Calu3 (cell line): ENCODE results near the gene MRPL54. TPM values are rescaled to one million over a fixed set of nuclear protein-coding genes. Genes with fewer than 3 reads are reported as not detected.

ENCODE experiments used
- BruUV-seq: library from RNA; stranded (reverse); fragments of 400-500 nt; replicated peaks from 2 replicates; lab custom pipeline; 2021; lab: Mats Ljungman, UMichigan
- CTCF ChIA-PET: fragments of 300-600 bp; sonication (Branson Sonifier 250); formaldehyde crosslinking; loops from one replicate; lab custom pipeline; 2022; ENCODE audit warnings: antibody characterized with exemption; lab: Charles Lee
- DNase-seq: peaks from one replicate; pipeline ENCODE4 v3.0.0; 2022
- H3K27ac Mint-ChIP-seq: one replicate; pipeline ENCODE4 v1.8.0; 2022; ENCODE audit warnings: mixed read lengths; ENCODE audit not compliant: unreplicated experiment
- H3K27me3 Mint-ChIP-seq: one replicate; pipeline ENCODE4 v1.8.0; 2022; ENCODE audit warnings: mixed read lengths; ENCODE audit not compliant: unreplicated experiment
- H3K36me3 Mint-ChIP-seq: one replicate; pipeline ENCODE4 v1.8.0; 2022; ENCODE audit warnings: mild to moderate bottlenecking, moderate library complexity, mixed read lengths; ENCODE audit not compliant: insufficient read depth, unreplicated experiment
- H3K4me1 Mint-ChIP-seq: one replicate; pipeline ENCODE4 v1.8.0; 2022; ENCODE audit warnings: mild to moderate bottlenecking, low read depth, mixed read lengths; ENCODE audit not compliant: unreplicated experiment
- H3K4me3 Mint-ChIP-seq: one replicate; pipeline ENCODE4 v1.8.0; 2022; ENCODE audit warnings: mild to moderate bottlenecking, low read depth, moderate library complexity, mixed read lengths; ENCODE audit not compliant: unreplicated experiment
- H3K9me3 Mint-ChIP-seq: one replicate; pipeline ENCODE4 v1.8.0; 2022; ENCODE audit warnings: low read depth, mixed read lengths; ENCODE audit not compliant: unreplicated experiment
- CTCF ChIP-seq: fragments of 200-600 bp; IDR thresholded peaks from one replicate; pipeline ENCODE4 v1.8.0; 2022; ENCODE audit warnings: antibody characterized with exemption; ENCODE audit not compliant: unreplicated experiment
- intact Hi-C: fragments of 100-400 bp; cut with micrococcal nuclease; formaldehyde crosslinking; loops from one replicate; pipeline ENCODE4 v1.10.0; 2022; ENCODE audit not compliant: unreplicated experiment
- total RNA-seq: library from RNA; stranded (reverse); gene quantifications from 2 replicates; pipeline ENCODE4 v1.2.3, GENCODE V29; 2022

MRPL54 gene
- total RNA-seq, 1 experiment from 2014 or later, result 26.1 TPM

GRCh38 chr19:3745363-3746045 is 17.0 kb upstream of the MRPL54 start:
- CTCF ChIA-PET, result no interaction called here
- intact Hi-C loops, result no loop called here
- peaks cover 45% of the 10 kb centered on the region for H3K36me3 Mint-ChIP-seq
- TF ChIP-seq CTCF, result no peak
- H3K27me3 Mint-ChIP-seq, result no peaks in the 10 kb centered on the region
- no peak overlapping the region for H3K27ac Mint-ChIP-seq
- BruUV-seq, result no TSS peak
- no peaks in the 10 kb centered on the region for H3K4me1 Mint-ChIP-seq
- no peaks in the 10 kb centered on the region for H3K9me3 Mint-ChIP-seq
- DNase-seq, result no peak
- no peak overlapping the region for H3K4me3 Mint-ChIP-seq

- H3K36me3 Mint-ChIP-seq, result peaks cover 50% of the 10 kb centered on the region
- H3K27ac Mint-ChIP-seq, result no peak overlapping the region
- H3K4me1 Mint-ChIP-seq, result no peaks in the 10 kb centered on the region
- intact Hi-C loops, result no loop called here
- BruUV-seq, result no TSS peak
- TF ChIP-seq CTCF, result no peak
- CTCF ChIA-PET, result no interaction called here
- no peak for DNase-seq
- no peaks in the 10 kb centered on the region for H3K9me3 Mint-ChIP-seq
- no peaks in the 10 kb centered on the region for H3K27me3 Mint-ChIP-seq
- H3K4me3 Mint-ChIP-seq, result no peak overlapping the region
These were observed 16.0 kb upstream of the MRPL54 start for GRCh38 chr19:3746371-3747056.

GRCh38 chr19:3748965-3749364 is 13.5 kb upstream of the MRPL54 start:
- CTCF ChIA-PET, result interaction anchor here (0.6 kb wide), 1 partner anchor 261 kb away, joined by 3 read pairs; no protein-coding TSS in a partner anchor
- H3K4me1 Mint-ChIP-seq, result no peaks in the 10 kb centered on the region
- no peak overlapping the region for H3K4me3 Mint-ChIP-seq
- peaks cover 46% of the 10 kb centered on the region for H3K36me3 Mint-ChIP-seq
- H3K27me3 Mint-ChIP-seq, result no peaks in the 10 kb centered on the region
- TF ChIP-seq CTCF, result no peak
- H3K9me3 Mint-ChIP-seq, result no peaks in the 10 kb centered on the region
- no TSS peak for BruUV-seq
- intact Hi-C loops, result no loop called here
- no peak overlapping the region for H3K27ac Mint-ChIP-seq
- no peak for DNase-seq

DNA sequence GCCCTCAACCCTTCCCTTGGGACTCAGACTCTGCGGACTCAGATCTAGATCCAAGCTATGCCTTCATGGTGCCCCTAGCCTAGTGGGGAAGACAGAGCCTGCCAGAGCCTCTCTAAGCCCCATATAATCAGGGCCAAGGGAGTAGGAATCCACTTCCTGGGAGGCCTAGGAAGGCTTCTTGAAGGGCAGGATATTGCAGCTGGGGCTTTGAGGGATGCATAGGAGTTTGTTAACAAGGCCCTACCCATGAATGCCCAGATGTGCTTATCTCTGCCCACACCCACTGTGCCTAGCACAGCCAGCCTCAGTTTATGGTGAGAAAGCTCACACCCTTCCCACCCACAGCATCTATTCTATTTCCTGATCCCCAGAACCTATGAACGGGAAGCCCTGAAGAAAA is 12.3 kb upstream of the MRPL54 start:
- BruUV-seq, result no TSS peak
- no peaks in the 10 kb centered on the region for H3K27me3 Mint-ChIP-seq
- no peak for TF ChIP-seq CTCF
- no peaks in the 10 kb centered on the region for H3K9me3 Mint-ChIP-seq
- intact Hi-C loops, result no loop called here
- no peak overlapping the region for H3K27ac Mint-ChIP-seq
- no peak for DNase-seq
- CTCF ChIA-PET, result no interaction called here
- no peaks in the 10 kb centered on the region for H3K4me1 Mint-ChIP-seq
- no peak overlapping the region for H3K4me3 Mint-ChIP-seq
- peaks cover 50% of the 10 kb centered on the region for H3K36me3 Mint-ChIP-seq
